Measurements from ENCODE around the gene HOOK2.

Gene HOOK2

DNA sequence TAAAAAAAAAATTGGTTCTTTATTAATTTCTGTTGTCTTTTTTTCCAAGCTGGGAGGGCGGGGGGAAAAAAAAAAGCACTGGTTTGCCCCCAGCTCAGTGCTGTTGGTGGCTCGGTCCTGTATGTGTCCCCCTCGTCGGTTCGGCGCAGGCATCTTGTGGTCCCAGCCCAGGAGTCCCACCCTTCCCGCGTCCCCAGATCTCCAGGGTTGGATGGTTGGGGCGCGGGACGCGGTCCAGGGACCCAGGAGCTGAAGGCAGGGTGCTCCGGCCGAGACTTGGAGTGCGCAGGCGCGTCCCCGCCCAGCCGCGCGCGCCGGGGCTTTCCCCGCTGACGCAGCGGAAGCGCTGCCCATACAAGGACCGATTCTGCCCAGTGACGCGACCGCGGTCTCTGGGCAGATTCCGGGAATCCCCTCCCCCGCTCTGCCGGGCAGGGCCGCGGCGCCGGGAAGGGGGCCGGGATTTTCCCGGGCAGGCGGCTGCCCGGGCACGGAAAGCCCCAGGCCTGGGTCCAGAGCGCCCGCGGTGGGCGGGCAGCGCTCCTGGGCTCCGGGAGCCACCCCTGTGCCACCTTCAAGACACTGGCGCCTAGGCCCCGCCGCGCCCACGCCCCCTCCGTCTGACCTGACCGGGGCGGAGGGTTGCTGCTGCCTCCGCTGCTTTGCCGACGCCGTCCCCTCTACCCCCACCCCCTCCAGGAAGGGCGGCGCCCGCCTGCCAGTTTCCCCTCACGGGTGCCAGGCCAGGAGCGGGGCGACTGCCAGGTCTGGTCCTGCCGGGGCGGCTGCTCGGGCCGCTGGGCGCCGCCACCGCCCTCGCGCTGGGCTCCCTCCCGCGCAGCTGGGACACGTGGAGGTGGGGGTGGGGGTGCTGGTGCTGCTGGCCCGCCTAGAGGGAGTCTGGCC lies 18.2 kb upstream of the HOOK2 start:
- DNase-seq = peak; percentile 97

DNA sequence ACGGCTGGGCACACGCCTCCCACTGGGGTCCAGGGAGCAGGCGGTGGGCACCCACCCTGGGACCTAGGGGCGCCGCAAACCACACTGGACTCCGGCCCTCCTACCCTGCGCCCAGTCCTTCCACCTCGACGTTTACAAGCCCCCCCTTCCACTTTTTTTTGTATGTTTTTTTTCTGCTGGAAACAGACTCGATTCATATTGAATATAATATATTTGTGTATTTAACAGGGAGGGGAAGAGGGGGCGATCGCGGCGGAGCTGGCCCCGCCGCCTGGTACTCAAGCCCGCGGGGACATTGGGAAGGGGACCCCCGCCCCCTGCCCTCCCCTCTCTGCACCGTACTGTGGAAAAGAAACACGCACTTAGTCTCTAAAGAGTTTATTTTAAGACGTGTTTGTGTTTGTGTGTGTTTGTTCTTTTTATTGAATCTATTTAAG lies 17.5 kb upstream of the HOOK2 start:
- DNase-seq = no peak

DNA sequence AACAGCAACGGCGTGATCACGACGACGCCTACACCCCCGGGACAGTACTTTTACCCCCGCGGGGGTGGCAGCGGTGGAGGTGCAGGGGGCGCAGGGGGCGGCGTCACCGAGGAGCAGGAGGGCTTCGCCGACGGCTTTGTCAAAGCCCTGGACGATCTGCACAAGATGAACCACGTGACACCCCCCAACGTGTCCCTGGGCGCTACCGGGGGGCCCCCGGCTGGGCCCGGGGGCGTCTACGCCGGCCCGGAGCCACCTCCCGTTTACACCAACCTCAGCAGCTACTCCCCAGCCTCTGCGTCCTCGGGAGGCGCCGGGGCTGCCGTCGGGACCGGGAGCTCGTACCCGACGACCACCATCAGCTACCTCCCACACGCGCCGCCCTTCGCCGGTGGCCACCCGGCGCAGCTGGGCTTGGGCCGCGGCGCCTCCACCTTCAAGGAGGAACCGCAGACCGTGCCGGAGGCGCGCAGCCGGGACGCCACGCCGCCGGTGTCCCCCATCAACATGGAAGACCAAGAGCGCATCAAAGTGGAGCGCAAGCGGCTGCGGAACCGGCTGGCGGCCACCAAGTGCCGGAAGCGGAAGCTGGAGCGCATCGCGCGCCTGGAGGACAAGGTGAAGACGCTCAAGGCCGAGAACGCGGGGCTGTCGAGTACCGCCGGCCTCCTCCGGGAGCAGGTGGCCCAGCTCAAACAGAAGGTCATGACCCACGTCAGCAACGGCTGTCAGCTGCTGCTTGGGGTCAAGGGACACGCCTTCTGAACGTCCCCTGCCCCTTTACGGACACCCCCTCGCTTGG lies 16.9 kb upstream of the HOOK2 start:
- peak; percentile 75 for DNase-seq

DNA sequence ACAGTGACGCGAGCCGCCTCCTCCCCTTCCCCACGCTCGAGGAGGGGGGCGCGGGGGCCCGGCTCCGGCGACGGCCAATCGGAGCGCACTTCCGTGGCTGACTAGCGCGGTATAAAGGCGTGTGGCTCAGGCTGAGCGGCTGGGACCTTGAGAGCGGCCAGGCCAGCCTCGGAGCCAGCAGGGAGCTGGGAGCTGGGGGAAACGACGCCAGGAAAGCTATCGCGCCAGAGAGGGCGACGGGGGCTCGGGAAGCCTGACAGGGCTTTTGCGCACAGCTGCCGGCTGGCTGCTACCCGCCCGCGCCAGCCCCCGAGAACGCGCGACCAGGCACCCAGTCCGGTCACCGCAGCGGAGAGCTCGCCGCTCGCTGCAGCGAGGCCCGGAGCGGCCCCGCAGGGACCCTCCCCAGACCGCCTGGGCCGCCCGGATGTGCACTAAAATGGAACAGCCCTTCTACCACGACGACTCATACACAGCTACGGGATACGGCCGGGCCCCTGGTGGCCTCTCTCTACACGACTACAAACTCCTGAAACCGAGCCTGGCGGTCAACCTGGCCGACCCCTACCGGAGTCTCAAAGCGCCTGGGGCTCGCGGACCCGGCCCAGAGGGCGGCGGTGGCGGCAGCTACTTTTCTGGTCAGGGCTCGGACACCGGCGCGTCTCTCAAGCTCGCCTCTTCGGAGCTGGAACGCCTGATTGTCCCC lies 16.1 kb upstream of the HOOK2 start, which contains the start of gene JUNB:
Gene JUNB (plus strand): TSS at position 142 of the 706 bp plus-strand sequence. CDS start 286 bp downstream, at position 428.
- DNase-seq = peak; percentile 99

DNA sequence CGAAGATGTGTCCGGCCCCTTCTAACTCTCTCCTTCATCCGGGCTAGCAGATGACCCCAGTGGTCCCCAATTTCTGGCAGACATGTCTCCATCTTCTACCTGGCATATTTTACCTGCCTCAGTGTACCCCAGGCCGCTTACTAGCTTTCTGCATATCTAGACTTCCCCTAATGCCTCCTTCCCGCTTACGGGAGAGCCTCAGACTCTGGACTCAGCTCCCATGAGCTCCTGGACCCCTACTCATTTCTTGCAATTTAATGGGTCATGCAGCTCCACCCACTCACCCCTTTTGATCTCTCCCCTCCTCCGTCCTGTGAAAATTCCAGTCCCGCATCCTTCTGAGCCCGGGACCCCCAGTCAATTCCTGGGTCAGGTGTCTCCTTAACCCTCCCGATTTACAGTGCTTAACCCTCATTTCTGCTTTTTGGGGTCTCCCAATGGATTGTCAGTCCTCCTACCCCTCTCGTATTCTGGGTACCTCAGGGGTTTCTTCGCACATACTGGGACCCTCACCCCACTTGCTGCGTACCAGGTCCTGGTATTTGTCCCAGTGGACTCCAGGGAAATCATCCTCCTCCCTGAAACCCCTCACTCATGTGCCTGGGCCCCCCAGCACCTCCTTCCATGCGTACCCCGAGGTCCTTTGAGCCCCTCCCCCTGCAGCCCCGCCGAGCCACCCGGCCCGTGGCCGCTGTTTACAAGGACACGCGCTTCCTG lies 15.4 kb upstream of the HOOK2 start:
- DNase-seq = no peak

DNA sequence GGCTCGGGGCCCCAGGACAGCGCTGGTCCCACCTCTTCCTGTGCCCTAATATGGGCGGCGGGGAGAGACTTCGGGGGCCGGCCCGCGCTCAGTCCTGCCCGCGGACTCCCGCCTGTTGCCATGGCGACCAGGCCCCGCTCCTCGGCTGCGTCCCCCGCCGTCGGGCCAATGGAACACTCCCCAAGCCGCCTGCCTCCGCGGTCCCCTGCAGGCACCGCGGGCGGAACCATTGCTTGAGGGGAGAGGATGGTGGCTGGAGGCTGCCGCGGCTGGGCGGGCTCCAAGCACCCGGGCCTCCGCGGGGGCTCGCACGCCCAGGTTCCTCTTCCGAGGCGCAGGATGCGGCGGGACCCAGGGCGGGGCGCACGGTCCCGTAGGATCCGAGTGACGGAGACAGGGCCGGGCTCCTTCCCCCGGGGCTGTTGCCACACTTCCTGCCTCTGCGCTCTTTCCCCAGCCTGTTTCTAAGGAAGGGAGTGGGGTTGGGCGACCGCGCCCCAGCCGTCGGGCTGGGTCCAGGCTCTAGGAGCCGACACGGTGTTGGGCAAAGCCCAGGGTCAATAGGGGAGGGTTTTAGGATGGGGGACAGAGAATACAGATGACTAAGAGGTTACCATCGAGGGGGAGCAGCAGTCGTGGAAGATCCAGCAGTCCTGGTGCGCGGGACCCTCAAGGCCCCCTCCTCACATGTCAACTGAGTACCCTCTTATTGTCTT lies 14.7 kb upstream of the HOOK2 start:
- DNase-seq = peak; percentile 98

DNA sequence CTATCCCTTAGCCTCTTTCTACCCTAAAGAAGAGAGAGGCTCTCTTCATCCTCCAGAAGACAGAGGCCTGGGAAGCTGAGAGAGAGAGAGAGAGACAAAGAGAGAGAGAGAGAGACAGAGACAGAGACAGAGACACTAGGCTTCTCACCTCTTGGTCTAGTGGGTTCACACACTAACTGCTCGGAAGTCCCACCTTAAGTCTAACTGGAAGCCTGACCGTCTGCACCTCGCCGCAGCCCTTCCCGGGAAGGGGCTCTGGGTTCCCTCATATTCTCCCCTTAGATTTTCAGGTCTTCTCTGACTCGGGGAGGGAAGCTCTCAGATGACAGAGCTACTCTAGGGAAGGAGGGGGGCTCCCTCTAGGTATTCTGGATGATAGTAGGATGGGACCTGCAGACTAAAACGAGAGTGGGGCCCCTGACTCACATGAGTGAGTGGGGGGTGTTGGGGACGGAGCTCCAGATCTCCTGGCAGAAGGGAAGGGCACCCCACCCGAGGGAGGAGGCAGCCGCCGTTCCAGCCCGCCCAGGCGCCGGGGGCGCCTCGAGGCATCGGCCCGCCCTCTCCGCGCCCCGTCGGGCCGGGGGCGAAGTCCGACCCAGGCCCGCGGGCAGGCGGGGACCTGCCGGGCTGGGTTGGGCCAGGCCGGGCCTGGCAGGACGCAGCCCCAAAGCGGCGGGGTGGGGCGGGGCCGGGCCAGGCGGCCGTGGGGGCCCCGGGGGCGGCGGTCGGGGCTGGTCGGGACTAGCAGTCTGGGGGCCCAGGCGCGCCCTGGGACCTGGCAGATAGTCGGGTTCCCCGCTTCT lies 13.9 kb upstream of the HOOK2 start:
- peak; percentile 72 for DNase-seq

DNA sequence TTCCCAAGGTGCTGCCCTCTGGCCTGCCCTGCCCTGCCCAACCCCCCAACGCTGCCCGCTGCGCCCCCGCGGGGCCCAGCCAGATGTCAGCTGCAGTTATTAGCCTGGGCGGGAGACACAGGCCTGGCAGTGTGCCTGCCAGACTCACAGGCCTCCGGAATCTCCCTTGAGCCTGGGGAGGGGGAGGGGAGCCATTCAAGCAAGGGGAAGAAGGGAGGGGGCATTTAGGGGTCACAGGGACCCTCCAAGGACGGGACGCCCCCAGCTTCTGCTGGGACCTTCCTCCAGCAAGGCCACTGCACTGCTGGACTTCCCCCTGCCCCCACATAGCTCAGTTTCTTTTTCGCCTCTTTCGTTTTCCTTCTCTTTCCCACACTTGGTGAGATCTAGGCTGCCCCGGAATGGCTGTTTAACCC lies 13.3 kb upstream of the HOOK2 start:
- peak; percentile 85 for DNase-seq

DNA sequence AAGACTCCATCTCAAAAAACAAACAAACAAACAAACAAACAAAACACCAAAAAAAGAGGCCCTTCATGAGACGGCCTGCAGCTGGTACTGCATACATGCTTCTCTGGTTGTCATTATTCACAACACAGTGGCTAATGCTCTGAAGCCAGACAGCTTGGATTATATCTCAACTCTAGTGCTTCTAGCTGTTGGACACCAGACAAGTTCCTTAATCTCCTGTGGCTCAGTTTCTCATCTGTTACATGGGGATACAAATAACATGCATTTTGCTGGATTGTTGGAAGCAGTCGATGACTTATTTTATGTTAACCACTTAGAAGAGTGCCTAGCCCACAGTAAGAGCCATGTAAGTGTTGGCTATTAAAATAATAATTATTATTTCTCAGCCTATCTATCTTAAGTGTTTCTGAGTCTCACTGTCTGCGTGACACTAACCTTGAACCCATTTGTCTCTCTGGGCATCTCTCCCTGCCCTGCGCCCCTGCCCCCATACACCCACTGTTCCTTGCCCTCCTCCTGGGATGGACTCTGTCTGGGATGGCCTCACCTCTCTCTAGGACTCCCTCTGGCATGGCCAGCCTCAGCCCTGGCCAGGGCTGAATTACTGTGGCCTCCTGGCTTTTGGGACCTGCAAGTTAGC lies 12.8 kb upstream of the HOOK2 start:
- no peak for DNase-seq

DNA sequence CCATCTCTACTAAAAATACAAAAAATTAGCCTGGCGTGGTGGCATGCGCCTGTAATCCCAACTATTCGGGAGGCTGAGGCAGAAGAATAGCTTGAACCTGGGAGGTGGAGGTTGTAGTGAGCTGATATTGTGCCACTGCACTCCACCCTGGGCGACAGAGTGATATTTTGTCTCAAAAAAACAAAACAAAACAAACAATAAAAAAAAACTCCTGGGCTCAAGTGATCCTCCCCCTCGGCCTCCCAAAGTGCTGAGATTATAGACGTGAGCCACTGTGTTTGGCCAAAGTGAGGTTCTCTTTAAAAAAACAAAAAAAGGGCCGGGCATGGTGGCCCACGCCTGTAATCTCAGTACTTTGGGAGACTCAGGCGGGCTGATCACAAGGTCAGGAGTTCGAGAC lies 12.1 kb upstream of the HOOK2 start:
- DNase-seq = no peak

DNA sequence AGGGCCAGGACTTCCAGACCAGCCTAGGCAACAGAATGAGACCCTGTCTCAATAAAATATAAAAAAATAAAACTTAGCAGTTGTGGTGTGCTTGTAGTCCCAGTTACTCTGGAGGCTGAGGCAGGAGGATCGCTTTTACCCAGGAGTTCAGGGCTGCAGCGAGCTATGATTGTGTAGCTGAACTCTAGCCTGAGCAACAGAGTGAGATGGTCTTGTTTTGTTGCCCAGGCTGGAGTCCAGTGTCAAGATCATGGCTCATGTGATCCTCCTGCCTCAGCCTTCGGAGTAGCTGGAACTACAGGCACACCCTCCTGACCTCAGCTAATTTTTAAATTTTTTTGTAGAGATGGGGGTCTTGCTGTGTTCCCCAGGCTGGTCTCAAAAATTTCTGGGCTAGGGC lies 11.6 kb upstream of the HOOK2 start:
- no peak for DNase-seq

DNA sequence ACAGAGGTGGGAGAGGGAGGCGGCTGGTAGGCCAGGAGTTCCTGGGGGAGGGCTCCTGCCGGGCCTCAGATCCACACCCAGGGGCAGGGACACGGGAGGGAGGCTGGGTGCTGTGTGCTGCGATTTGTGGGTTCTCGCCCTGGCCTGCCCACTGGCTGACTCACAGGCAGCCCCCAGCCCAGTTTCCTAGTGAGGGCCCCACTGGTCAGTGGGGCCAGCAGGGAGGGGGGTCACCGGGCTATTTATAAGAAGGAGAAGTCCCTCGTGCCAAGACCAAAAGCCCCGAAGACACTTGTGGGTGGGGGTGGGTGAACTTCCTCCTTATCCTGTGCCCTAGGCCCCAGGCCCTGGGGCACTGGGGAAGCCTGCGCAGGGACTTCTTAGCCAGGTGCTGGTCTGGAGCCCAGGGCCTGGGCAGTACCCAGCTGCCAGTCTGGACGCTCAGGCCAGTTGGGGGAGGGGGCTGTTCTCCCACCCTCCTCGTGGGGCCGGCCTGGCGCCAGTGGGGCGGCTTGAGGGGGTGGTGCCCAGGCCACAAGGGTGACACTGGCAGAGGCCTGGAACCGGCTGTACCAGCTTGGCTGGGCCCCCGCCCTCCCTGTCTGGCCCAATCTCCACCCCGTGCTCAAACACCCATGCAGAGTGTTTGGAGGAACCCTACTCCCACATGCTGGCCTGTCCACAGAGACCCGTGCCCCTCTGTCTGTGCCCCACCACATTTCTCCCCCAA lies 11.0 kb upstream of the HOOK2 start:
- DNase-seq = peak; percentile 53

DNA sequence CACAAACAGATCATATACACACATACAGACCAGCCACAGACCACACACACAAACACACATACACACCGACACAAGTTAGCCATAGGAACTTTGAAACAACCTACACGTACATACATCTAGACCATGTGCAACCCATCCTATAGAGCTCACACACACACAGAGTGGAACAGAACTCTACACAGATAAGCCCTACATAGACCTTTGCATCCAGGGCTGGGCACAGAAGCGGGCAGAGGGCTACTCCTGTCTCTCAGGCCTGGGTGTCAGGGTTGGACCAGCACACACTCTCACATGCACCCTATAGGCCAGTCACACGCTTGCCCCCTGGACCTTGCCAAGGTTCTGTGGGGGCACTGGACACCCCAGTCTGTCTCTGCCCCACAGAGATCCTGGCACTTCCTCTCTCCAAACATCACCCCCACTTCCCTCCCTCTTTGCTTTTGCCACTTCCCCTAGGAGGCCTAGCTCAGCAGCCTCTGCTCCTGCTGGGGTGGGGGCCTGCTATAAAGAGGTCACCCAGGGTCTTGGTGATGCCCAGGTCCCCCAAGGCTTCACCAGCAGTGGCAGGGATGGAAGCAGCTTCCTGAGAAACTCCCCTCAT lies 10.2 kb upstream of the HOOK2 start:
- no peak for DNase-seq

DNA sequence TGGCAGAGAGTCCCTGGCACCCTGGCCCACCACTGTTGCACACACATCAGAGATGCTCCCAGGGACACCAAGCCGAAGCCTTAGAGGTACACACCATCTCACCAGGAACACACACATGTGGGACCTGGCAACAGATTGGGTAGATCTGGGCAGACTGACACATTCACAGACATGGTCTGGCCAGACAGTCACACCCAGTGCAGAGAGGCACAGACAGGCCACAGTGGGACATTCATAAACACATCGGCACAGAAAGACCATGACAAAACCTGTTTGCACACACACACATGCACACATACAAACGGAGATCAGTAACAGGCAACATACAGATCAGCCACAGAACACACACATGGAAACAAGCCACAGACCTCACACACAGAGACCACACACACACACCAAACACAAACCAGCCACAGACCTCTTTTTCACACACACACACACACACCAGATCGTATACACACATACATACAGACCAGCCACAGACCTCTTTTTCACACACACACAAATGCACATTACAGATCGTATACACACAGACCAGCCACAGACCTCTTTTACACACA lies 9.6 kb upstream of the HOOK2 start:
- peak; percentile 83 for DNase-seq

DNA sequence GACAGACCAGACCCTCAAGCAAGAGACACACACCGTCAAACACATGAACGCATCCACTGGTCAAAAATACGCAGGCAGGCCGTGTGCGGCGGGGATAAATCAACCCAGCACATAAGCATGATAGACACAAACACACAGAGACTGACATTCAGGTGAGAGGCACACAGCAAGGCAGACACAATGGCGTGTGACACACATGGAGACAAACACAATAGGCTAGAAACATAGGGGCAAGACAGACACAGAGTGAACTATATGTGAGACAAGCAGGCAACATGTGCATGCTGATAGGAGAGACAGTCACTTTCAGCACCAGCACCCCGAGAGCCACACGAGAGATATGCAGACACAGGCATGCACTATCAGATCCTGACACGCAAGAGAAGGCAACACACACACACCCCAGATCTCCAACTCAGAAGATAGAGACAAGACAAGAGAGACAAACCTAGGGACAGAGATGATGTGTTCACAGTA lies 9.1 kb upstream of the HOOK2 start:
- peak; percentile 54 for DNase-seq

DNA sequence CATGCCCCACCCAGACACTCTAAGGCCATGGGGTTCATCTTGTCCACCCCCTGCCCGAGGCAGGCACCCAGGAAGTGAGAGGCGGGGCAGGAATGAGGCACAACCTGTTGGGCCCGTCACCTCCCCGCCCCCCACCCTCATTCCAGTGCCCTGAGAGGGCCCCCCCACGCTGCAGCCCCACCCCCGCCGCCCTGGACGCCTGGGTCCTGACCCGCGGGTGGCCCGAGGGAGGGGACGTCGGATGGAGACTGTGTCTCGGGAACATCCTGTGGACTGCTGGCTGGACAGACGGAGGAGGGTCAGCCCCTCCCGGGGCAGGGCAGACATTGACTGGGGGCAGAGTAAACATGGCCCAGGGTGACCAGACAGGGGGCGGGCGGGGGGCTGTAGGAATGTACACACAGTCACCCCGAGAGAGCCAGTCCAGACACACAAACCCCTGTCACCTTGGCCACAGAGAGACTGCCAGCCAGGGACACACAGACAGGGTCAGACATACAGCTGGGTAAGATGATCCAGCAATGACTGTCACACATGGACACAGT lies 8.6 kb upstream of the HOOK2 start:
- peak; percentile 57 for DNase-seq

DNA sequence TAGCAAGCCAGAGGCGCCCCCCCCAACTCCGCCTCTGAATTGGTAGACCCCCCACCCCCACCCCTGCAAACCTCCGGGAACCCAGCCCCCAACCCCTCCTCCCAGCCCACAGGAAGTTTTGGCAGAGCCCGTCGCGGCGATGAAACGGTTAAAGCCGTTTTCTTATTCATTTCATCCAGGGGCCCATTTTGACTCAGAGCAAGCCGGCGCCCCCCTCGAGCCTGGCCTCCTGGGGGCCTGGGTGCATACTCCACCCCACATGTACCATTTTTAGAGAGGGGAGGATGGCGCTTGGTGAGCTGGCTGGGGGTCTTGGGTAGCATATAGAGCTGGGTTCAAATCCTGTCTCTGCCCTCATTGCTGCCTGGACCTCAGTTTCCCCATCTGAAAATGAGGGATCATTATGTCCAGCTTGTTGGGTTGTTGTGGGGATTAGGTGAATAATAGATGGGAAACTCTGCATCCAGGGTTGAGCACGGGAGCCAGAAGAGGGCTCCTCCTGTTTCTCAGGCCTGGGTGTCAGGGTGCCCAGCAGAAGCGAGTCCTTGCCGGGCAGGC lies 8.0 kb upstream of the HOOK2 start:
- DNase-seq = peak; percentile 47
